ENCODE data around the gene SMYD3.

The SMYD3 gene

DNA sequence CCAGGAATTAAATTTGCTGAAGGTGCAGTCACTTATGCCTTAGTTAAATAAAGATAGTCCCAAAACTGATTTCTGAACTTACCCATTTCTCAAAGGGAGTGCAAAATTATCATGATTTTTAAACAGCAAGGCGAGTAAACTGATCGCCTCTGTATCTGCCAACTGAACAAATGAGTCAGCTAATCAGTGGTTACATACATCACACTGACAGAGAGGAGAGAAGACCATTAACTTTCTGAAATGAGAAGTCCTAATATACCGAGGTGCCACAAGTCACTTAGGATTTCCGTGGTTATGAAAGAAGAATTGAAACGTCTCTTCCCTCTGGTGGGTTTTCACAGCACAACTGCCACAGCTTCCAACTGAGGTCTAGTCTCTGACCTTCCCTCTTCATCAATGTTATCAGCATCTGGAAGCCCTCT, 400.7 kb downstream of the SMYD3 start:
- DNase-seq (ENCODE audit: low read depth) = no peak
- TF ChIP-seq, protein P1, sequence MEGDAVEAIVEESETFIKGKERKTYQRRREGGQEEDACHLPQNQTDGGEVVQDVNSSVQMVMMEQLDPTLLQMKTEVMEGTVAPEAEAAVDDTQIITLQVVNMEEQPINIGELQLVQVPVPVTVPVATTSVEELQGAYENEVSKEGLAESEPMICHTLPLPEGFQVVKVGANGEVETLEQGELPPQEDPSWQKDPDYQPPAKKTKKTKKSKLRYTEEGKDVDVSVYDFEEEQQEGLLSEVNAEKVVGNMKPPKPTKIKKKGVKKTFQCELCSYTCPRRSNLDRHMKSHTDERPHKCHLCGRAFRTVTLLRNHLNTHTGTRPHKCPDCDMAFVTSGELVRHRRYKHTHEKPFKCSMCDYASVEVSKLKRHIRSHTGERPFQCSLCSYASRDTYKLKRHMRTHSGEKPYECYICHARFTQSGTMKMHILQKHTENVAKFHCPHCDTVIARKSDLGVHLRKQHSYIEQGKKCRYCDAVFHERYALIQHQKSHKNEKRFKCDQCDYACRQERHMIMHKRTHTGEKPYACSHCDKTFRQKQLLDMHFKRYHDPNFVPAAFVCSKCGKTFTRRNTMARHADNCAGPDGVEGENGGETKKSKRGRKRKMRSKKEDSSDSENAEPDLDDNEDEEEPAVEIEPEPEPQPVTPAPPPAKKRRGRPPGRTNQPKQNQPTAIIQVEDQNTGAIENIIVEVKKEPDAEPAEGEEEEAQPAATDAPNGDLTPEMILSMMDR (IDR thresholded peaks at IDR 0.05; ENCODE audit: insufficient read depth, low read depth, low read length, missing control alignments) = no peak
- no peak overlapping the region for H3K4me3 ChIP-seq (ENCODE audit: low read depth, low read length)

DNA sequence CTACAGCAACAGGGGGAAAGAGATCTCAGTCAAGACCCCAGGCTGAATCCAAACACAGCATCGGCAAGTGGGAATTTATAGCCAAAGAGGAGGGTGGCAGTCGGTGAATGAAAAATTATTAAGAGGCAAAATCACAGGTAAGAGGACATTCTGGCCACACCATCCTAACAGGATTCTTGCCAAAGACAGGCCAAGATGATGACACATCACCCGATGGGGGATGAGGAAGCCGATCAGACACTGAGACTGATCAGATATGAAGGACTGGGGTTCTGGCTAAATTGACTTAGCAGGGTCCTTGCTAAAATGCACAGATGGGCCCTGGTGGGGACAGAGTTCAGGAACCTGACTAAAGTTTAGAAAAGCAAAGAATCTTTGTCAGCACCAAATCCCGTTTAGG, 402.2 kb downstream of the SMYD3 start:
- DNase-seq (ENCODE audit: low read depth) = no peak
- TF ChIP-seq, protein P1 (IDR thresholded peaks at IDR 0.05; ENCODE audit: insufficient read depth, low read depth, low read length, missing control alignments) = no peak
- H3K4me3 ChIP-seq (ENCODE audit: low read depth, low read length) = no peak overlapping the region

- DNase-seq (ENCODE audit: low read depth) = no peak
- H3K4me3 ChIP-seq (ENCODE audit: low read depth, low read length) = no peak overlapping the region
- TF ChIP-seq, protein P1 (IDR thresholded peaks at IDR 0.05; ENCODE audit: insufficient read depth, low read depth, low read length, missing control alignments) = no peak
Observed at GRCh38 chr1:246099570-246099969, 407.5 kb downstream of the SMYD3 start.

- TF ChIP-seq, protein P1 (IDR thresholded peaks at IDR 0.05; ENCODE audit: insufficient read depth, low read depth, low read length, missing control alignments) = no peak
- no peak overlapping the region for H3K4me3 ChIP-seq (ENCODE audit: low read depth, low read length)
- DNase-seq (ENCODE audit: low read depth) = no peak
Observed at GRCh38 chr1:246096356-246096755, 410.7 kb downstream of the SMYD3 start.

DNA sequence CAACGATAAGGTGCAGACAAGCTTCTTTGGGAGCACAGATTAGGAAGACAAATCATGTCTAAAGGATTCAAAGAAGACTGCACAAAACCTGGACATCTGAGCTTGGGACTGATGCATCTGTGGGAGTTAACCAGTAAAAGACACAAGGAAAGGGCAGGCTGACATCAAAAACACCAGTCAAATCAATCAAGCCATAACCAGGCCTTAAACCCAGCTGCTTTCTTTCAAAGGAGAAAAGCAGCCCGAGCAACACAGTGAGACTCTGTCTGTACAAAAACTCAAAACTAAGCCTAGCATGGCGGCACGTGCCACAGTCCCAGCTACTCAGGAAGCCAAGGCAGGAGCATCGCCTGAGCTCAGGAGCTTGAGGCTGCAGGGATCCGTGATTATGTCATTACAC, 411.6 kb downstream of the SMYD3 start:
- DNase-seq (ENCODE audit: low read depth) = no peak
- TF ChIP-seq, protein P1 (IDR thresholded peaks at IDR 0.05; ENCODE audit: insufficient read depth, low read depth, low read length, missing control alignments) = no peak
- H3K4me3 ChIP-seq (ENCODE audit: low read depth, low read length) = no peak overlapping the region

DNA sequence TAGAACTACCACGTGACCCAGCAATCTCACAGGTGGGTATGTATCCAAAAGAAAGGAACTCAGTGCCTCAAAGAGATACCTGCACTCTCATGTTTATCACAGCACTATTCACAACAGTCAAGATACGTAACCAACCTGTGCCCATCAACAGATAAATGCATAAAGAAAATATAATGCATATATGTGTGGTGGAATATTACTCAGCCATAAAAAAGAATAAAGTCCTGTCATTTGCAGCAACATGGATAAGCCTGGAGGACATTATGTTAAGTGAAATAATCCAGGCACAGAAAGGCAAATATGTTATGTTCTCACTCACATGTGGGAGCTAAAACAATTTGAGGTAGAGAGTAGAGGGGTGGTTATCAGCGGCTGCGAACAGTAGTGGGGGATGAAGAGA, 413.8 kb downstream of the SMYD3 start:
- TF ChIP-seq, protein P1 (IDR thresholded peaks at IDR 0.05; ENCODE audit: insufficient read depth, low read depth, low read length, missing control alignments) = no peak
- DNase-seq (ENCODE audit: low read depth) = no peak
- no peak overlapping the region for H3K4me3 ChIP-seq (ENCODE audit: low read depth, low read length)

DNA sequence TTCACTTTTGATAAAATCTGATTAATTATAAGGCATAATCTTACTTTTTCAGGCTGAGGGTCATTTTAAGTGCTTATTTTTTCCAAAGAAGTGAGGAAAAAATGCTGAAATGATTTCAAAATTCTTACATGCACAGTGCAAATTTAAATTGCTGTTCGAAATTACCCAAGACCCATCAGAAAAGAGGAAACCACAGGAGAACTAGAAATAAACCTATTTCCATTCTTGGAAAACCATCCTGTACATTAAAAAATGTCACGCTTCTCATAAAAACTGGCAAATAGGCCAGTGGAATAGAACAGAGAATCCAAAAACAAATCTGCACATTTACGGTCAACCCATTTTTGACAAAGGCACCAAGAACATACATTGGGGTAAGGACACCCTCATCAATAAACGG, 414.9 kb downstream of the SMYD3 start:
- no peak for DNase-seq (ENCODE audit: low read depth)
- no peak overlapping the region for H3K4me3 ChIP-seq (ENCODE audit: low read depth, low read length)
- TF ChIP-seq, protein P1 (IDR thresholded peaks at IDR 0.05; ENCODE audit: insufficient read depth, low read depth, low read length, missing control alignments) = no peak
